Keratinocyte (primary cell): Measurements from ENCODE around the gene NOP16.

ENCODE experiments used
- CTCF ChIP-seq, 3 experiments: IDR thresholded peaks in 1 of 3; conservative IDR thresholded peaks in 1 of 3; optimal IDR thresholded peaks in 1 of 3; 2 replicates in 2 of 3; 3 replicates in 1 of 3; pipeline versions ENCODE3 to v1.5.1; 2011; ENCODE audit warnings: low read length in 3 of 3, mild to moderate bottlenecking in 3 of 3, moderate library complexity in 2 of 3, control low read depth in 1 of 3, inconsistent platforms in 1 of 3; ENCODE audit not compliant: insufficient read depth in 2 of 3; ENCODE audit errors: extremely low read depth in 1 of 3
- EZH2 ChIP-seq: IDR thresholded peaks from one replicate; pipeline ENCODE4 v1.6.1; 2012; ENCODE audit warnings: inconsistent platforms, mild to moderate bottlenecking, low read length, moderate library complexity

- TF ChIP-seq CTCF (optimal IDR thresholded peaks at IDR 0.05 in 1 of 3, IDR thresholded peaks at IDR 0.05 in 1 of 3, conservative IDR thresholded peaks at IDR 0.05 in 1 of 3; ENCODE audit: extremely low read depth in 1 of 3, insufficient read depth in 2 of 3, low read length in 3 of 3) (no peak), EZH2 (no peak)
Measured at GRCh38 chr5:176369934-176370711, 18.3 kb downstream of the NOP16 start.
